ENCODE measurements around the gene KCNQ2. TPM values are rescaled to one million over a fixed set of nuclear protein-coding genes. Genes with fewer than 3 reads are reported as not detected.

The KCNQ2 gene
- total RNA-seq, 2 experiments from 2014 or later: 0.19 to 0.37 TPM

Other genes with a start within 250 kb of the KCNQ2 start
- not detected for gene BIRC7, start 236.8 kb downstream of the KCNQ2 start, total RNA-seq
- not detected for gene NKAIN4, start 218.2 kb downstream of the KCNQ2 start, total RNA-seq
- 10 to 100 TPM; 86.1 to 87.6 TPM for gene ARFGAP1, start 199.8 kb downstream of the KCNQ2 start, total RNA-seq
- gene COL20A1, start 179.5 kb downstream of the KCNQ2 start, total RNA-seq: under 1 TPM in 1 of 2 experiments, not detected in 1; 0.26 TPM
- gene CHRNA4, start 111.3 kb downstream of the KCNQ2 start, total RNA-seq: not detected
- under 1 TPM in 1 of 2 experiments, not detected in 1; 0.26 TPM for gene EEF1A2, start 26.4 kb upstream of the KCNQ2 start, total RNA-seq
- gene PPDPF, start 48.1 kb upstream of the KCNQ2 start, total RNA-seq: 100 to 1,000 TPM; 242 to 248 TPM
- gene PTK6, start 64.7 kb upstream of the KCNQ2 start, total RNA-seq: under 1 TPM; 0.11 to 0.31 TPM
- gene SRMS, start 75.1 kb upstream of the KCNQ2 start, total RNA-seq: not detected
- under 1 TPM; 0.48 to 0.55 TPM for gene FNDC11, start 81.5 kb upstream of the KCNQ2 start, total RNA-seq
- gene HELZ2, start 101.6 kb upstream of the KCNQ2 start, total RNA-seq: 100 to 1,000 TPM; 118 to 128 TPM
- 10 to 100 TPM; 20.5 to 21.6 TPM for gene GMEB2, start 154.4 kb upstream of the KCNQ2 start, total RNA-seq
- 10 to 100 TPM; 42.1 to 45.6 TPM for gene STMN3, start 180.8 kb upstream of the KCNQ2 start, total RNA-seq
- 10 to 100 TPM; 41.3 to 41.5 TPM for gene RTEL1, start 185.7 kb upstream of the KCNQ2 start, total RNA-seq
- not detected for gene TNFRSF6B, start 224.0 kb upstream of the KCNQ2 start, total RNA-seq
- 10 to 100 TPM; 68.8 to 73.1 TPM for gene ARFRP1, start 235.3 kb upstream of the KCNQ2 start, total RNA-seq
- 10 to 100 TPM; 43.0 to 44.5 TPM for gene ZGPAT, start 235.4 kb upstream of the KCNQ2 start, total RNA-seq

Data from activated naive CD8-positive, alpha-beta T cell treated with anti-CD3 and anti-CD28 coated beads, Interleukin-2, amount 10 ng/mL, durations not matched to agents 7 days and 5 days (primary cell).